Left lobe of liver (tissue), 2 donors: ENCODE data around the gene GPR153. TPM values are rescaled to one million over a fixed set of nuclear protein-coding genes. Genes with fewer than 3 reads are reported as not detected.

ENCODE experiments used
- ATAC-seq: fragments of 200-7000 bp; cut with Tn5 transposase; one replicate; pipeline ENCODE4 v1.9.1; 2020; ENCODE audit warnings: mild to moderate bottlenecking, moderate library complexity
- DNase-seq: peaks from one replicate; pipeline ENCODE4 v3.0.0-alpha.2; 2020; ENCODE audit warnings: low spot score
- total RNA-seq: library from RNA; stranded (reverse); gene quantifications from one replicate; pipeline ENCODE4 v1.2.1, GENCODE V29; 2021
- donor health status: DM: no; HTN: no; CAD: no; lungs with moderate emphysema.
- donor health status: DM: no; HTN: yes; CAD: no.

GPR153 gene
- total RNA-seq, 1 donor from 2014 or later = 40.0 TPM

DNA sequence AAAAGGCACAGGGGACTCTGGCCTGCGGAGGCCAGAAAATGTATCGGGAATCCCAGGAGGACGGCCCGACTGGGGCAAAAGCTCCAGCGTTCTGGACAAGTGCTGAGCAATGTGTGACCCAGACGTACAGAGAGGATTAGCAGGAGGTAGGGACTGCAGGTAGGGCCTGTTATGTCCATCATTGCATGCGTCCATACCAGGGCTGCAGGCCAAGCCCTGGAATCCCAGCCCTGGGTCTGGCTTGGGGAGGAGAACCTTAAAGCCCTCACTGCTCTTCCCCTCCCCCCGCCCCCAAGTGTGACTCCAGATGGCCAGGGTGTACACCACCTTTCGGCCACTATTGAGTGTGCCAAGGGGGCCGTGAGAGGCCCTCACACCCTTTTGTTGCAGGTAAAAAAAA, 53.0 kb downstream of the GPR153 start:
- ATAC-seq (no peak), DNase-seq (no peak)

DNA sequence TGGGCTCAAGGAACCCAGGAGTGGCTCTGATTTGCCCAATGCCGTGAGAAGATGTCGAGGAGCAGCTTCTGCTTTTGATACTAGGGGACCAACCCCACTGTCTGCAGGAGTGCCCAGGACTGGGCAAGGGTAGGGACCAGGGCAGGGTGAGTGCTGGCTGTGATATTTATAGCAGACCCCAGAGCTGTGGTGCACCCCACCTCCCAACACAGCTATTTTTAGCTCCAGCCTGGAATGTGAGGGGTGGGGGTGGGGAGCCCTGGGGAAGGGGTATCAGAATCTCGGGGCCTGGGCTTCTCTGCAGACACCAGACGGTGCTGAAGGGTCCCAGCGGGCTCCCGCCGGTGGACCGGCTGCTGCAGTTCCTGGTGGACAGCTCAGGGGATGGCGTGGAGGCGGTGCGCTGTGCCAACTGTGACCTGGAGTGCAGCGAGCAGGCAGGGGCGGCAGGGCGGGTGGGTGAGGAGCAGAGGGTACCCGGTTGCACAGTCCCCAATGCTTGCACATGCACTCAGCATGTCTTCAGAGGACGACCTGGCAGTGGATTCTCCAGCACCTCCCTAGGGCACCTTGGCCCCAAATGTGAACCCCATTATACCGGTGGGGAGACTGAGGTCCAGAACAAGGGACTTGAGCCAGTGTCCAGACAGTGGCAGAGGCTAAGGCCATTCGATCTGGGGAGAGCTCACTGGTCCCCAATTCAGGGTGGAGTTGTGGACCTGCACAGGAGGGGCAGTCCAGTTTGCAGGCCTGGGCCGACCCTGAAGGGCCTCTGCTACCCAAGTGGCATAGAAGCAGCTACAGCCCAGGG, 53.6 kb downstream of the GPR153 start:
- no peak for ATAC-seq
- no peak for DNase-seq

DNA sequence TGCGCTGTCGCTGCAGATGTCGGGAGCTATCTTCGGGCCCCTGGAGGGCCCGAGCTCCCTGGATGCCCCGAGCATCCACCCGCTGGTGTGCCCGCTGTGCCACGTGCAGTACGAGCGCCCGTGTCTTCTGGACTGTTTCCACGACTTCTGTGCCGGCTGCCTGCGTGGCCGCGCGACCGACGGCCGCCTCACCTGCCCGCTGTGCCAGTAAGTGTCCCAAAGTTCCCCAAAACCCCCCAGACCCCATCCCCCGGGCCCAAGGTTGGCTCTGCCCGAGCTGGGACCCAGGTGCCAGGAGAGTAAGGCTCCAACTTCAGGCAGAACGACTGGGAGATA, 54.4 kb downstream of the GPR153 start:
- no peak for DNase-seq
- ATAC-seq = no peak

DNA sequence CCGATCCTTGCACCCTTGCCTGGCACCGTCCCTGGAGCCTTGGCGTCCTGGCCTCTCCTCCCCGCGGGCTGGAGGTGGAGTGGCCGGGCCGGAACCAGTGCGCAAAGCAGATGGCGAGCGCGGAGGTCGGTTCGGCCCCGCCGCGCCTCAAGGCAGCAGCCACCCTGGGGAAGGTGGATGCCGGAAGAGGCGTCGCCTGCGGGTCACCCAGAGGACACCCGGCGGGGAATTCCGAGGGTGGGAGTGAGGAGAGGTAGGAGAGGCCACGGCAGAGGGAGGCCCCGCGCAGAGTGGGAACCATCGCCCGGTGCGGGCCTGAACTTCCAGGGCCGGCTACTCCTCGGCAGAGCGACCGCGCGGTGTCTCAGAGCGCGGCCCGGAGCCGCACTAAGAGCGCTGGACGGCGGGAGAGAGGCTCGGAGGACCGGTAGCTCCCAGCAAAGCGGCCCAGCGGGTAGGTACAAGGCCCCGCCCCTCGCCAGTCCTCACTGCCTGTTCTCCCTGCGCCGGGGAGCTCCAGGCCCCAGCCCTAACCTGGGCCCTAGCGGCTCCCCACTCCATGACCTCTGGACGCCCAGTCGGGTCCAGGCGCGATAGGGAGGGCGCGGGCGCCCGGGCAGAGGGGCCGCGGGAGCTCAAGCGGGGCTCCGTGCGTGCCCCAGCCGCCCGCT, 54.9 kb downstream of the GPR153 start, which contains the start of gene RNF207:
TSS of gene RNF207 (plus strand) at position 271 of the 671 bp plus-strand sequence. CDS start 417 bp downstream, outside the sequence.
- ATAC-seq = peak; percentile 81
- peak; percentile 79 for DNase-seq

DNA sequence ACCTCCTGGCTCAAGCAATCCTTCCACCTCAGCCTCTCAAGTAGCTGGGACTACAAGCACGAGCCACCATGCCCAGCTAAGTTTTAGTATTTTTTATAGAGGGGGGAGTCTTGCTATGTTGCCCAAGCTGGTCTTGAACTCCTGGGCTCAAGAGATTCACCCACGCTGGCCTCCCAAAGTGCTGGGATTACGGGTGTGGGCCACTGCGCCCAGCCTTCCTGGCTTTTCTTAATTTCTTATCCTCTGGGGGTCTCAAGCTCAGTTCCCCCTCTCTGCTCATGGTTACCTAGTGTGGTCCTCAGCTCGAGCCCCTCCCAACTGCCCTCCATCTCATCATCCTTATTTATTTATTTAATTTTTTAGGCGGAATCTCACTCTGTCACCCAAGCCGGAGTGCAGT, 58.6 kb downstream of the GPR153 start:
- ATAC-seq (no peak), DNase-seq (no peak)

DNA sequence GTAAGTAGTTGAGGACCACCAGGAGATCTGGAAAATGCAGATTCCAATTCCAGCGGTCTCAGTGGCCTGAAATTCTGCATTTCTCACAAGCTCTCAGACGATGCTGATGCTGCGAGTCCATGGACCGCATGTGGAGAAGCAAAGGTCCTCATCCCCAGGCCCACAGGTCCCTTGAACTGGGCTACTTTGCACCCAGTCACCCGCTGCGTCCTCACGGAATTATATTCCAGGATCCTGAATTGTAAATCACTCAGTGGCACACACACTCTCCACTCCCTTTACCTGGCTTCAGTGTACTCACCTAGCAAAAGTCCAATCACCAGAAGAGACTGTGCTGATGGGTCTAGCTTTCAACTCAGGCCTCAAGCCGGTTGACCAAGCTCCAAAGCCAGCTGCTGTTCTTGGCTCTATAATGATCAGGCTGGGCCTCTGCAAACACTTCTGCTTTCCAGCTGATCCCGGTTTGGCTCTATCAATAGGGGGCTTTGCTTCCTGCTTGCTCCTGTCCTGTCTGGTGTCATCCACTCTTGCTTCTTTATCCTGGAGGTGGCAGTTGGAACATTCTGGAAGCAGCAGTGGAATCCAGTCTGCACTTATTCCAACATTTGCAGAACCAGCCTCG, 60.6 kb downstream of the GPR153 start:
- ATAC-seq = no peak
- DNase-seq = no peak

DNA sequence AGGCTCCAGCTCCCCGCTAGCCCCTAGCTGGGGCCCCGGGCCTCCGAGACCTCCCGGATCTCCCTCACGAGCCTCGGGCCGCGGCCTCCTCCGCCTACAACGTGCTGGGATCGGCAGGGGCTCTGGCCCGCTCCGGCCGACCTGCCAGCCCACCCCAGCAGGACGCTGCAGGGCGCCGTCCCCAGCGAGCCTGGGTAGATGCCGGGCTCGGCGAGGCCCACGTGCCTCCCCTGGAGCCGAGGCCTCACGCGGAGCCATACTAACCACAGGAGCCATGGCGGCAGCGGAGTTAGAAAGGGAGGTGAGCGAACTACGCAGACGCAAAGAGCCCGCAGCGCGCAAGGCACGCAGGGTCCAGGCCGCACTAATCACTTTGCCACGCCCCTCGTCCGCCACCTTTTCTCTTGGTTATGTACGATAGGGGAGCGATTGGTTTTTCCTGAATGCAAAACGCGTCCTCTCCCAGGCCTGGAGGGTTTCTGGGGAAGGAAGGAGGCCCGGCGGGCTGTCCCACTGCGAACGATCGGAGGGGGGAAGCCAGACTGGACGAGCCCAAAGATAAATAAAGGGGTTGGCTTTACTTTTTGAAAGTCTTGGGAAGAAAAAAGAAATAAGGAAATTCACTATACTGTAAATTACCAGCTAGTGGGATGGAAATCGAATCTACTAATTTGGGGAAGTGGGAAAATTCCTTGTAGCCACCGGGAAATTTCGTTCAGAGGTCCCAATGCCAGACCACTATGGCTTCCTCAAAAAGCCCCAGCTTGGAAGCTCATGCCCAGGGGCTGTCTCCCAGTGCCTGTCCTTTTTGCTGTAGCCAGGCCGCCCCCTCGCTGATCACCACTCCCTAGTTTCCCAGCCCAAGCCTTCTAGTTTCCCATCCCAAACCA, 61.4 kb downstream of the GPR153 start, which contains the start of gene RPL22:
TSS of gene RPL22 (minus strand) at position 298 of the 890 bp plus-strand sequence. CDS start at position 276, 22 bp downstream.
- DNase-seq (peak; percentile 98), ATAC-seq (peak; percentile 96)

DNA sequence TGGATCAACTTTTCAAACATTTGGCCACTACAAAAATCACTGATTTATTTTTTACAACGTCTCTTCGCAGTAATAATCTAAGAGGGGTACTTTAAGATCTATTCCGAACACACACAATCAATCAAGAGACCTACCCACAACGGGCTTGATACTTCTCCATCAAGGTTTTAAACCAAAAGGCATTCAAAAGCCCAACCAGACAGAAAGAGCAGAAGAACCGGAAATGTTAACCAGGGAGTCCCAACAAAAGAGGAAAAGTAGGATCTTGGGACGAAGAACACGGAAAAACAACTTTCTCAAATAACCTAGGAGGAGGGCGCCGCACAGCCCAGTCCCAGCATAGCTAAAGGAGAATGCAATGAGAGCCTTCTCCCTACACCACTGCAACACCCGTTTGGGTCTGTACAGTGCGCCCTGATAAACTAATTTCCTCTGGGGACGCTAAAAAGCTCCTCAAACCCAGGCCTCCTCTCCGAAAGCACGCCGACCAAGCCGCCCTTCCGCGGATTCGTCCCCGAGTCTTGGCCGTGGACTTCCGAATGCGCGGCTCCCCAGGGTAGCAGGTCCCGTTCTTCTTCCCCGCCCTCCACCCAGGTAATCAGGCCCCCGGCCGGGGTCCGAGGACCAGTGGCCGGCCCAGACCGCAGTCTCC, 62.1 kb downstream of the GPR153 start:
- ATAC-seq = peak; percentile 24
- DNase-seq = no peak

DNA sequence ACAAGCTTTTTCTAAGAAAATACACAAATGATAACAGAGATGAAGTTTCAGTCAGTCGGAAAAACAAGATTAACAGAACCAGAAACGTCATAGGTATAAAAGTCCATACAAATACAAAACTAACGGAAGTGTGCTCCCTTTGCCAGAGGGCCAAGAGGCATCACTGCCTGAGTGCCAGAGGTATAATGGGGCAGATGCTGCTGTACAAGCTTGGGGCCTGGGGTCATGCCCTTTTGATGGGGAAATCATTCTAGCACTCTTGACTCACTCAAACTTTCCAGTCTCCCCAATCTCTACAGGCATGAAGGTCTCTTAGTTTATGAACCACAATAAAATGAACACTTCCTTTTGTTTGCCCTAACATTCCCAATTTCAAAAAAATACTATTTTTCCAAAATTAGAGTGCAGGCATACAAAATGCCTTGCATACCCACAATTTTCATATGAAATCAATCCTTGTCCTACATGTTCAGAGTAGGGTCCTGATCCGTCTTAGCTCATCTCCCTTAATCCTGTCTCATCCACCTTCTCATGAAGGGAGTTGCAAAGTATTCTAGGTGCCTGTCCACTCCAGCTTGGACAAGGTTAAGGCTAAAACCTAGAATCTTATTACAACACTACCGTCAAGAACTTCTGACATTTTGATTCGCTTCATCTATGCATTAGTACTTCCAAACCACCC, 63.0 kb downstream of the GPR153 start:
- no peak for DNase-seq
- ATAC-seq = no peak

Other genes starting within 250 kb of the GPR153 start
- gene KCNAB2, start 215.2 kb downstream of the GPR153 start, total RNA-seq = 6.9 TPM
- gene CHD5, start 80.8 kb downstream of the GPR153 start, total RNA-seq = 0.08 TPM
- 109 TPM for gene RPL22, start 61.5 kb downstream of the GPR153 start, total RNA-seq
- 17.7 TPM for gene RNF207, start 55.0 kb downstream of the GPR153 start, total RNA-seq
- 25.9 TPM for gene ICMT, start 25.1 kb downstream of the GPR153 start, total RNA-seq
- not detected for gene HES3, start 16.9 kb downstream of the GPR153 start, total RNA-seq
- 13.2 TPM for gene ACOT7, start 132.7 kb upstream of the GPR153 start, total RNA-seq
- 0.13 TPM for gene HES2, start 158.8 kb upstream of the GPR153 start, total RNA-seq
- gene ESPN, start 163.7 kb upstream of the GPR153 start, total RNA-seq = 172 TPM
- gene TNFRSF25, start 205.1 kb upstream of the GPR153 start, total RNA-seq = 2.1 TPM
- gene PLEKHG5, start 230.6 kb upstream of the GPR153 start, total RNA-seq = 1.1 TPM